Mesendoderm (in vitro differentiated cells): ENCODE results near the gene IL15.

Source experiments
- DNase-seq: peaks from one replicate; pipeline ENCODE4 v3.0.0; 2013
- H2AK5ac ChIP-seq: 2 replicates; pipeline ENCODE4 v1.6.1; 2013; ENCODE audit warnings: low read length, inconsistent platforms
- H2BK120ac ChIP-seq: 2 replicates; pipeline ENCODE4 v1.6.1; 2013; ENCODE audit warnings: low read depth, mild to moderate bottlenecking, low read length, moderate library complexity, mixed read lengths
- H2BK15ac ChIP-seq: replicated peaks from 2 replicates; pipeline ENCODE4 v1.6.1; 2013; ENCODE audit warnings: low read depth, mild to moderate bottlenecking, moderate library complexity
- H2BK5ac ChIP-seq: 2 replicates; pipeline ENCODE4 v1.6.1; 2013; ENCODE audit warnings: low read length, inconsistent platforms
- H3K18ac ChIP-seq: 2 replicates; pipeline ENCODE4 v1.6.1; 2013; ENCODE audit warnings: mild to moderate bottlenecking, low read length, mixed read lengths
- H3K23ac ChIP-seq: one replicate; pipeline ENCODE4 v1.6.1; 2013; ENCODE audit warnings: low read length
- H3K27ac ChIP-seq: 2 replicates; pipeline ENCODE4 v1.5.1; 2013; ENCODE audit warnings: low read depth, mild to moderate bottlenecking, inconsistent platforms, low read length, moderate library complexity
- H3K27me3 ChIP-seq: 2 replicates; pipeline ENCODE4 v1.6.1; 2013; ENCODE audit warnings: low read length, control low read depth, mild to moderate bottlenecking, inconsistent platforms; ENCODE audit not compliant: insufficient read depth, poor library complexity
- H3K36me3 ChIP-seq: 2 replicates; pipeline ENCODE4 v1.6.1; 2013; ENCODE audit warnings: low read length, inconsistent platforms; ENCODE audit not compliant: control insufficient read depth, insufficient read depth
- H3K4ac ChIP-seq: one replicate; pipeline ENCODE4 v1.6.1; 2013; ENCODE audit warnings: low read depth, mild to moderate bottlenecking, low read length, moderate library complexity
- H3K4me1 ChIP-seq: 2 replicates; pipeline ENCODE4 v1.6.1; 2013; ENCODE audit warnings: low read depth, low read length, inconsistent platforms; ENCODE audit not compliant: control insufficient read depth
- H3K4me2 ChIP-seq: 2 replicates; pipeline ENCODE4 v1.6.1; 2013; ENCODE audit warnings: low read length
- H3K4me3 ChIP-seq: 2 replicates; pipeline ENCODE4 v1.5.1; 2013; ENCODE audit warnings: mild to moderate bottlenecking, low read length
- H3K56ac ChIP-seq: one replicate; pipeline ENCODE4 v1.6.1; 2013; ENCODE audit warnings: low read length
- H3K79me1 ChIP-seq: 2 replicates; pipeline ENCODE4 v1.6.1; 2013; ENCODE audit warnings: low read length, inconsistent platforms
- H3K79me2 ChIP-seq: 2 replicates; pipeline ENCODE4 v1.6.1; 2013; ENCODE audit warnings: mild to moderate bottlenecking, low read length; ENCODE audit not compliant: control insufficient read depth, insufficient read depth
- H3K9ac ChIP-seq: 2 replicates; pipeline ENCODE4 v1.6.1; 2013; ENCODE audit warnings: low read length, inconsistent platforms
- H4K5ac ChIP-seq: one replicate; pipeline ENCODE4 v1.6.1; 2013; ENCODE audit warnings: low read length
- H4K8ac ChIP-seq: one replicate; pipeline ENCODE4 v1.6.1; 2013; ENCODE audit warnings: low read depth, mild to moderate bottlenecking, control low read depth, low read length, moderate library complexity
- WGBS: extraction: QIAGEN DNeasy Blood & Tissue Kit; methylation state at CpG from one replicate; pipeline ENCODE4 v1.1.7; 2013; ENCODE audit warnings: low lambda C conversion rate, missing lambda C conversion rate; ENCODE audit not compliant: insufficient coverage; ENCODE audit errors: extremely low coverage; 5-methylcytosine and 5-hydroxymethylcytosine counted together

Gene IL15

DNA sequence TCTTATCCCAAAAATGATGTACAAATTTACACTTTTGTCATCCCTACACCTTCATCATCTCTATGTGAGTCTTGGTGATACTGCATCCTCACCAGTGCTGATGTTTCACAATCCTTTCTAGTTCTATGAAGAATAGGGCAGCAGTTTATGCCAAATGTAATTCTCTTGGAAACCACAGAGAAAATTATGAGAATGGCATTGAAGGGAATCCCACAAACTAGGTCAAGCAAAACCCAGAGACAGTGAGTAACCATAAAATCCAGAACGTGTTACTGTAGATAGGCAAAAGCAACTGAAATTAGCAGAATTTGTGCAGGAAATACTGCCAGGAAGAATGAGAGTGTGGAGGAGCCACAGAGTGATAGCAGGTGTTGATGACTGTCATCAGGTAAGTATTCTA, 24.5 kb downstream of the IL15 start:
- H3K27ac ChIP-seq = no peak overlapping the region
- no peaks in the 10 kb centered on the region for H3K4me1 ChIP-seq
- WGBS = no CpG with 5 or more reads among the region's 1 CpG
- H2BK120ac ChIP-seq = no peak overlapping the region
- no peak overlapping the region for H3K23ac ChIP-seq
- no peak overlapping the region for H4K5ac ChIP-seq
- H3K79me2 ChIP-seq = no peaks in the 10 kb centered on the region
- H2AK5ac ChIP-seq = no peak overlapping the region
- no peak overlapping the region for H3K4me3 ChIP-seq
- H3K27me3 ChIP-seq = no peaks in the 10 kb centered on the region
- H2BK5ac ChIP-seq = no peak overlapping the region
- H3K18ac ChIP-seq = no peak overlapping the region
- H3K56ac ChIP-seq = no peak overlapping the region
- H2BK15ac ChIP-seq = no peak overlapping the region
- no peak overlapping the region for H3K4ac ChIP-seq
- no peaks in the 10 kb centered on the region for H3K36me3 ChIP-seq
- no peak for DNase-seq
- H3K79me1 ChIP-seq = no peaks in the 10 kb centered on the region
- no peak overlapping the region for H3K9ac ChIP-seq
- no peak overlapping the region for H3K4me2 ChIP-seq
- no peak overlapping the region for H4K8ac ChIP-seq

DNA sequence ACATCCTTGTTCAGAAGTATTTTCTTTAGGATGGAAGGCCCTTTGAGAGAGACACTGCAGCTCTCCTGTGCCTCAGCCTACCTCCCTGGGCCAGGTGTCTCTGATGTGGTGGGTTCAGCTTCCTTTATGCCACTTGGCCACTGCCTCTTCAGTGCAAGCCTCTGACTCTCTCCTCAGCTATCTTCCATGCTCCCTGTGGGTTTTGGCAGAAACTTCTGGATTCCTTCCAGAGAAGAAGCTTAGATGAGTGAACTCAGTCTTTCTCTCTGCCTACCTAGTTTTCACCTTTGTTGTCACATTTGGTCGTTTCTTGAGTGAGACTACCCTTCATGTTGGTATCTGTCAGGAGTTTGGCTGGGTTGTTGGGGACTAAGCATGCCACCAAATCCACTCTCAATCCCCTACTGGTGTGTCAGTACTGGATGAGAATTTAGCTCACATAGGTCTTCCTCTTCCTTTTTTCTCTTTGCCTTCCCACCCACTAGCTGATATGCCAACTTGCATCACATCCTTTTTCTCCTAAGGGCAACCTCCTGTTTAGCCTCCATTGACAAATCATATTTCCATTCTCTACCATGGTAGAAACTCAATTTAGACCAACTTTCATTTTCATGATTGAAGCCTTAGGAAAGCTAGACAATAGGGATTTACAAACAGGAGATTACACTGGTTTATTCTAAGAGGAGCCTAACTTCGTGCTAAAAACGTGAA, 32.0 kb downstream of the IL15 start:
- H2AK5ac ChIP-seq = no peak overlapping the region
- no peak overlapping the region for H3K4me2 ChIP-seq
- WGBS = no CpG with 5 or more reads among the region's 3 CpGs
- H3K4ac ChIP-seq = no peak overlapping the region
- H3K27ac ChIP-seq = no peak overlapping the region
- H4K5ac ChIP-seq = no peak overlapping the region
- DNase-seq = no peak
- no peak overlapping the region for H3K56ac ChIP-seq
- no peaks in the 10 kb centered on the region for H3K4me1 ChIP-seq
- H4K8ac ChIP-seq = no peak overlapping the region
- H3K27me3 ChIP-seq = no peaks in the 10 kb centered on the region
- H2BK120ac ChIP-seq = no peak overlapping the region
- H2BK5ac ChIP-seq = no peak overlapping the region
- no peak overlapping the region for H2BK15ac ChIP-seq
- no peak overlapping the region for H3K23ac ChIP-seq
- H3K9ac ChIP-seq = no peak overlapping the region
- no peak overlapping the region for H3K4me3 ChIP-seq
- no peaks in the 10 kb centered on the region for H3K79me2 ChIP-seq
- H3K79me1 ChIP-seq = no peaks in the 10 kb centered on the region
- H3K18ac ChIP-seq = no peak overlapping the region
- H3K36me3 ChIP-seq = no peaks in the 10 kb centered on the region

DNA sequence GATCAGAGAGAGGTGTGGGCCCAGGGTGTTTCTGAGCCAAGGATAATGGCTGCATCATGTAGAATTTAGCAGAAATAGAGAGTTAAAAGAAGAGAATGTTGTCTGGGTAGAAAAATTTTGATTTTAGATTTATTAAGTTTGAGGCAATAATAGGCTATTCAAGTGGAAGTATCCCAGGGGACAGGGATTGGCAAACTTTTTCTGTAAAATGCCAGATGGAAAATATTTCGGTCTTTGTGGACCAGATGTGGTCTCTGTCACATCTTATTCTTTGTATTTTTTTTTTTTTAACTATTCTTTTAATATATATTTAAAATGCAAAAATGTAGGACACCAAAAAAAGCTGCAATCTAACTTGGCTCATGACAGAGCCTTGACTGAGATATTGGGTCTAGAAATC, 33.1 kb downstream of the IL15 start:
- no peak overlapping the region for H2BK120ac ChIP-seq
- no peaks in the 10 kb centered on the region for H3K27me3 ChIP-seq
- no peak overlapping the region for H3K9ac ChIP-seq
- no peak overlapping the region for H2BK15ac ChIP-seq
- no peak overlapping the region for H2BK5ac ChIP-seq
- no peaks in the 10 kb centered on the region for H3K4me1 ChIP-seq
- H3K79me1 ChIP-seq = no peaks in the 10 kb centered on the region
- no peaks in the 10 kb centered on the region for H3K36me3 ChIP-seq
- no peak overlapping the region for H3K23ac ChIP-seq
- no peak overlapping the region for H3K27ac ChIP-seq
- no peak for DNase-seq
- WGBS = no CpG with 5 or more reads among the region's 1 CpG
- no peak overlapping the region for H3K4ac ChIP-seq
- H4K8ac ChIP-seq = no peak overlapping the region
- H3K79me2 ChIP-seq = no peaks in the 10 kb centered on the region
- no peak overlapping the region for H3K4me2 ChIP-seq
- H3K56ac ChIP-seq = no peak overlapping the region
- no peak overlapping the region for H3K4me3 ChIP-seq
- H3K18ac ChIP-seq = no peak overlapping the region
- no peak overlapping the region for H4K5ac ChIP-seq
- no peak overlapping the region for H2AK5ac ChIP-seq

- Histone ChIP-seq H2BK5ac (no peak overlapping the region), H3K23ac (no peak overlapping the region), H4K8ac (no peak overlapping the region), H3K27me3 (no peaks in the 10 kb centered on the region), H3K4ac (no peak overlapping the region), H2BK15ac (no peak overlapping the region), H3K79me1 (no peaks in the 10 kb centered on the region), H3K79me2 (no peaks in the 10 kb centered on the region), H3K27ac (no peak overlapping the region), H3K18ac (no peak overlapping the region), H3K4me3 (no peak overlapping the region), H3K36me3 (no peaks in the 10 kb centered on the region), H3K4me1 (no peaks in the 10 kb centered on the region), H3K9ac (no peak overlapping the region), H2BK120ac (no peak overlapping the region), H3K4me2 (no peak overlapping the region), H2AK5ac (no peak overlapping the region), H4K5ac (no peak overlapping the region), H3K56ac (no peak overlapping the region)
- no CpG with 5 or more reads among the region's 2 CpGs for WGBS
- no peak for DNase-seq
These were observed 39.0 kb downstream of the IL15 start for GRCh38 chr4:141675384-141675783.

- Histone ChIP-seq H3K56ac (no peak overlapping the region), H3K4ac (no peak overlapping the region), H3K9ac (no peak overlapping the region), H2BK120ac (no peak overlapping the region), H2BK15ac (no peak overlapping the region), H3K4me3 (no peak overlapping the region), H2BK5ac (no peak overlapping the region), H3K36me3 (no peaks in the 10 kb centered on the region), H2AK5ac (no peak overlapping the region), H3K4me1 (no peaks in the 10 kb centered on the region), H3K79me1 (no peaks in the 10 kb centered on the region), H3K18ac (no peak overlapping the region), H4K5ac (no peak overlapping the region), H3K4me2 (no peak overlapping the region), H3K27ac (no peak overlapping the region), H3K23ac (no peak overlapping the region), H3K27me3 (no peaks in the 10 kb centered on the region), H4K8ac (no peak overlapping the region), H3K79me2 (no peaks in the 10 kb centered on the region)
- no CpG with 5 or more reads among the region's 3 CpGs for WGBS
- DNase-seq = no peak
These were observed 39.8 kb downstream of the IL15 start for GRCh38 chr4:141676087-141676670.

- Histone ChIP-seq H3K79me2 (no peaks in the 10 kb centered on the region), H2BK5ac (no peak overlapping the region), H3K4ac (no peak overlapping the region), H4K5ac (no peak overlapping the region), H3K4me1 (no peaks in the 10 kb centered on the region), H4K8ac (no peak overlapping the region), H3K4me2 (no peak overlapping the region), H2BK120ac (no peak overlapping the region), H3K79me1 (no peaks in the 10 kb centered on the region), H3K9ac (no peak overlapping the region), H3K23ac (no peak overlapping the region), H3K27me3 (no peaks in the 10 kb centered on the region), H2BK15ac (no peak overlapping the region), H3K27ac (no peak overlapping the region), H3K56ac (no peak overlapping the region), H3K4me3 (no peak overlapping the region), H2AK5ac (no peak overlapping the region), H3K18ac (no peak overlapping the region), H3K36me3 (no peaks in the 10 kb centered on the region)
- DNase-seq = no peak
- WGBS = no CpG with 5 or more reads among the region's 4 CpGs
These were observed 43.7 kb downstream of the IL15 start for GRCh38 chr4:141680060-141680459.
